Measurements from ENCODE around the gene CENPN. TPM values are rescaled to one million over a fixed set of nuclear protein-coding genes. Genes with fewer than 3 reads are reported as not detected.

CENPN gene
- total RNA-seq, 1 donor, result 19.9 TPM

GRCh38 chr16:80981103-80981502 lies 25.9 kb upstream of the CENPN start:
- Histone ChIP-seq H2AFZ (ENCODE audit: low read length) (no peak overlapping the region), H3K4me2 (ENCODE audit: insufficient read depth, low read length) (no peak overlapping the region), H3K27me3 (ENCODE audit: insufficient read depth, low read length) (no peaks in the 10 kb centered on the region), H3K36me3 (ENCODE audit: insufficient read depth, low read length) (peaks cover 17% of the 10 kb centered on the region), H3K4me3 (ENCODE audit: insufficient read depth, low read length) (no peak overlapping the region), H3K27ac (ENCODE audit: low read depth, low read length) (no peak overlapping the region), H4K20me1 (ENCODE audit: insufficient read depth, low read length) (no peaks in the 10 kb centered on the region), H3K9me3 (ENCODE audit: low read depth, low read length) (no peaks in the 10 kb centered on the region), H3K79me2 (ENCODE audit: insufficient read depth, low read length) (peaks cover 33% of the 10 kb centered on the region), H3K4me1 (ENCODE audit: insufficient read depth, low read length) (no peaks in the 10 kb centered on the region)
- no peak for DNase-seq (ENCODE audit: insufficient read length, low spot score, missing footprints)
- TF ChIP-seq CTCF (IDR thresholded peaks at IDR 0.05; ENCODE audit: extremely low read depth, low read depth, low read length), result no peak

GRCh38 chr16:80982646-80983045 lies 24.4 kb upstream of the CENPN start:
- Histone ChIP-seq H3K79me2 (ENCODE audit: insufficient read depth, low read length) (peaks cover 46% of the 10 kb centered on the region), H3K27me3 (ENCODE audit: insufficient read depth, low read length) (no peaks in the 10 kb centered on the region), H3K27ac (ENCODE audit: low read depth, low read length) (no peak overlapping the region), H3K4me1 (ENCODE audit: insufficient read depth, low read length) (no peaks in the 10 kb centered on the region), H4K20me1 (ENCODE audit: insufficient read depth, low read length) (no peaks in the 10 kb centered on the region), H3K36me3 (ENCODE audit: insufficient read depth, low read length) (peaks cover 17% of the 10 kb centered on the region), H3K4me2 (ENCODE audit: insufficient read depth, low read length) (no peak overlapping the region), H2AFZ (ENCODE audit: low read length) (no peak overlapping the region), H3K4me3 (ENCODE audit: insufficient read depth, low read length) (no peak overlapping the region), H3K9me3 (ENCODE audit: low read depth, low read length) (no peaks in the 10 kb centered on the region)
- no peak for DNase-seq (ENCODE audit: insufficient read length, low spot score, missing footprints)
- no peak for TF ChIP-seq CTCF (IDR thresholded peaks at IDR 0.05; ENCODE audit: extremely low read depth, low read depth, low read length)

GRCh38 chr16:80984124-80984892 lies 22.7 kb upstream of the CENPN start:
- no peak overlapping the region for H3K27ac ChIP-seq (ENCODE audit: low read depth, low read length)
- no peak for DNase-seq (ENCODE audit: insufficient read length, low spot score, missing footprints)
- TF ChIP-seq CTCF (IDR thresholded peaks at IDR 0.05; ENCODE audit: extremely low read depth, low read depth, low read length), result no peak
- H3K27me3 ChIP-seq (ENCODE audit: insufficient read depth, low read length), result no peaks in the 10 kb centered on the region
- no peaks in the 10 kb centered on the region for H3K4me1 ChIP-seq (ENCODE audit: insufficient read depth, low read length)
- no peaks in the 10 kb centered on the region for H4K20me1 ChIP-seq (ENCODE audit: insufficient read depth, low read length)
- no peaks in the 10 kb centered on the region for H3K9me3 ChIP-seq (ENCODE audit: low read depth, low read length)
- H2AFZ ChIP-seq (ENCODE audit: low read length), result no peak overlapping the region
- peaks cover 8% of the 10 kb centered on the region for H3K36me3 ChIP-seq (ENCODE audit: insufficient read depth, low read length)
- no peak overlapping the region for H3K4me3 ChIP-seq (ENCODE audit: insufficient read depth, low read length)
- H3K4me2 ChIP-seq (ENCODE audit: insufficient read depth, low read length), result no peak overlapping the region
- H3K79me2 ChIP-seq (ENCODE audit: insufficient read depth, low read length), result peaks cover 62% of the 10 kb centered on the region

- Histone ChIP-seq H3K27ac (ENCODE audit: low read depth, low read length) (no peak overlapping the region), H2AFZ (ENCODE audit: low read length) (no peak overlapping the region), H4K20me1 (ENCODE audit: insufficient read depth, low read length) (no peaks in the 10 kb centered on the region), H3K4me2 (ENCODE audit: insufficient read depth, low read length) (no peak overlapping the region), H3K4me3 (ENCODE audit: insufficient read depth, low read length) (no peak overlapping the region), H3K27me3 (ENCODE audit: insufficient read depth, low read length) (no peaks in the 10 kb centered on the region), H3K9me3 (ENCODE audit: low read depth, low read length) (no peaks in the 10 kb centered on the region), H3K36me3 (ENCODE audit: insufficient read depth, low read length) (peaks cover under 1% of the 10 kb centered on the region), H3K4me1 (ENCODE audit: insufficient read depth, low read length) (peaks cover 12% of the 10 kb centered on the region), H3K79me2 (ENCODE audit: insufficient read depth, low read length) (peaks cover 73% of the 10 kb centered on the region)
- no peak for DNase-seq (ENCODE audit: insufficient read length, low spot score, missing footprints)
- TF ChIP-seq CTCF (IDR thresholded peaks at IDR 0.05; ENCODE audit: extremely low read depth, low read depth, low read length), result no peak
Observed at GRCh38 chr16:80985611-80986010, 21.4 kb upstream of the CENPN start.

Data from osteoblast (primary cell).